Heart left ventricle (tissue), 16 donors: ENCODE measurements around the gene EIF2D. TPM values are rescaled to one million over a fixed set of nuclear protein-coding genes. Genes with fewer than 3 reads are reported as not detected.
"Not testable (repeated sequence)": the region's sequence is repeated elsewhere in the genome, so short reads cannot be mapped to it uniquely, and the experiment has no call there.

Experiments used
- ATAC-seq, 4 donors: fragments of 200-7000 bp; cut with Tn5 transposase; one replicate each; pipeline ENCODE4 v1.9.1; 2020 to 2022; ENCODE audit warnings: moderate library complexity in 4 of 4, mild to moderate bottlenecking in 3 of 4, moderate number of reproducible peaks in 1 of 4
- DNase-seq, 5 donors: peaks; one replicate each; pipeline ENCODE4 v3.0.0-alpha.2; 2020
- H3K27ac ChIP-seq, 12 donors: fragments of 200-600 bp; sonication (generic) in 4 of 12; one replicate each; pipeline versions ENCODE4 v1.5.0 to v1.8.0; 2016 to 2022; ENCODE audit warnings: mild to moderate bottlenecking in 2 of 12
- H3K27me3 ChIP-seq, 9 donors: fragments of 200-600 bp; sonication (generic) in 2 of 9; one replicate each; pipeline versions ENCODE4 v1.5.1 to v1.8.0; 2016 to 2022; ENCODE audit warnings: mild to moderate bottlenecking in 3 of 9
- H3K36me3 ChIP-seq, 9 donors: fragments of 200-600 bp; sonication (generic) in 2 of 9; one replicate each; pipeline versions ENCODE4 v1.5.0 to v1.8.0; 2018 to 2022; ENCODE audit warnings: mild to moderate bottlenecking in 2 of 9
- H3K4me1 ChIP-seq, 12 donors: fragments of 200-600 bp; sonication (generic) in 4 of 12; one replicate each; pipeline versions ENCODE4 v1.5.0 to v1.8.0; 2016 to 2022; ENCODE audit warnings: mild to moderate bottlenecking in 3 of 12
- H3K4me3 ChIP-seq, 12 donors: fragments of 200-600 bp; sonication (generic) in 4 of 12; one replicate each; pipeline versions ENCODE4 v1.5.0 to v1.8.0; 2017 to 2022; ENCODE audit warnings: mild to moderate bottlenecking in 9 of 12, moderate library complexity in 4 of 12
- H3K9me3 ChIP-seq, 12 donors: fragments of 200-600 bp; sonication (generic) in 4 of 12; one replicate each; pipeline versions ENCODE4 v1.5.0 to v1.8.0; 2016 to 2022; ENCODE audit warnings: mild to moderate bottlenecking in 1 of 12
- CTCF ChIP-seq, 12 donors: fragments of 200-600 bp; sonication (generic) in 4 of 12; IDR thresholded peaks; one replicate each; pipeline versions ENCODE4 v1.5.0 to v1.8.0; 2018 to 2022; ENCODE audit warnings: antibody characterized with exemption in 12 of 12, mild to moderate bottlenecking in 5 of 12
- POLR2A ChIP-seq, 2 donors: fragments of 450-650 bp; IDR thresholded peaks; one replicate each; pipeline ENCODE4 v1.6.1; 2017; ENCODE audit warnings: antibody characterized with exemption in 2 of 2, mild to moderate bottlenecking in 2 of 2, moderate library complexity in 2 of 2
- WGBS, 4 donors: extraction: QIAGEN DNeasy Blood & Tissue Kit in 2 of 4; methylation state at CpG; one replicate each; pipeline versions ENCODE4 v1.1.5 to v1.1.7; 2013 to 2018; 5-methylcytosine and 5-hydroxymethylcytosine counted together
- intact Hi-C, 10 donors: fragments of 100-400 bp; cut with DNase I; formaldehyde crosslinking; loops; one replicate each; pipeline versions ENCODE4 v1.11.1 to v1.14.2; 2022
- polyA plus RNA-seq, 2 donors: library from polyadenylated mRNA; stranded (reverse); fragments of 200-250 nt; gene quantifications; one replicate each; pipeline ENCODE4 v1.2.3, GENCODE V29; 2013
- total RNA-seq, 9 donors: library from RNA; depleted of rRNA in 2 of 9; stranded (reverse); fragments of >200 nt in 2 of 9; fragmentation: NEBNext Ultra II Directional in 3 of 9; extraction: Animal tissue kit (Norgen Biotek cat#: 25700) in 3 of 9; gene quantifications; one replicate each; pipeline versions ENCODE4 v1.1.0 to v1.2.4, GENCODE V29; 2016 to 2023
- donor health status: ischemic (EF 13 %, LVEDD 7.1; RV severe dilation, severe dysfunction).
- donor health status: healthy with polysubstance abuse.
- donor health status: DM: no; HTN: yes; CAD: no.
- donor health status: DM: no; HTN: no; CAD: no.
- donor health status: ischemic (EF 25% LVEDD 6.9; RV normal size, moderate dysfunction).
- donor health status: ischemic (EF 25% LVEDD 5.7; RV mildly dilated, moderate dysfunction).
- donor health status: healthy.
- donor health status: DM: yes; HTN: yes; CAD: no.
- donor health status: ischemic (EF 35%, LVEDD 5.7; RV mildly dilated, moderate dysfunction).
- donor health status: nonischemic (EF 11% LVEDD 7.7; RV severe dilation, severe dysfunction).
- donor health status: DM: yes; HTN: yes; CAD: no.
- donor health status: PGD.
- donor health status: ischemic (EF 29% LVEDD 5.4; RV normal size, mild dysfunction).
- donor health status: nonischemic (EF 23%, LVEDD 6.1; RV moderate dilation, normal function).

Gene EIF2D
- total and polyA plus RNA-seq, 11 donors, result 15.6 to 37.5 (median 27.6) TPM

GRCh38 chr1:206634365-206635079, 22.3 kb upstream of the EIF2D start:
- H3K9me3 ChIP-seq, result no peaks in the 10 kb centered on the region
- no peaks in the 10 kb centered on the region for H3K27me3 ChIP-seq
- peaks cover 0 to 54% (median 26%) of the 10 kb centered on the region in 12 donors for H3K4me1 ChIP-seq
- peak; percentile 40 to 77 (median 68) for ATAC-seq
- WGBS, 4 donors, result 12 to 17% (median 15%) methylated on average over 26 of the region's 26 CpGs
- peak overlapping the region in 11 of 12 donors; percentile 72 to 95 (median 89) for H3K27ac ChIP-seq
- intact Hi-C loops, result loop anchor here (1.0 to 10.0 kb wide), 15 partner anchors 30 to 350 kb away; partner anchors contain the start of gene FCAMR (in 1 of the 10)
- peak; percentile 89 to 96 (median 92) for DNase-seq
- TF ChIP-seq CTCF (IDR thresholded peaks at IDR 0.05) (peak; percentile 72 to 94 (median 88)), POLR2A (IDR thresholded peaks at IDR 0.05) (no peak)
- peak overlapping the region in 11 of 12 donors; percentile 73 to 97 (median 90) for H3K4me3 ChIP-seq
- peaks cover 0 to 8% (median 0%) of the 10 kb centered on the region in 9 donors for H3K36me3 ChIP-seq

- intact Hi-C loops, result loop anchor here (1.0 to 10.0 kb wide), 16 partner anchors 31 to 351 kb away; partner anchors contain the start of gene FCAMR (in 1 of the 10)
- Histone ChIP-seq H3K27ac (peak overlapping the region in 1 of 12 donors; percentile 32), H3K9me3 (no peaks in the 10 kb centered on the region), H3K36me3 (peaks cover 0 to under 1% (median 0%) of the 10 kb centered on the region in 9 donors), H3K4me3 (no peak overlapping the region), H3K4me1 (peaks cover 0 to 54% (median 26%) of the 10 kb centered on the region in 12 donors), H3K27me3 (no peaks in the 10 kb centered on the region)
- DNase-seq, result no peak
- 69 to 75% (median 71%) methylated on average over 9 of the region's 9 CpGs for WGBS, 4 donors
- no peak for TF ChIP-seq POLR2A (IDR thresholded peaks at IDR 0.05)
- no peak for TF ChIP-seq CTCF (IDR thresholded peaks at IDR 0.05)
- ATAC-seq, result no peak
These were observed 21.4 kb upstream of the EIF2D start for GRCh38 chr1:206633708-206634121.

- H3K4me3 ChIP-seq, result no peak overlapping the region
- H3K36me3 ChIP-seq, result no peaks in the 10 kb centered on the region
- 3 to 7% (median 6%) methylated on average over 4 of the region's 4 CpGs for WGBS, 4 donors
- H3K27me3 ChIP-seq, result no peaks in the 10 kb centered on the region
- peak in 4 of 5 donors; percentile 83 to 85 (median 84) for DNase-seq
- H3K27ac ChIP-seq, result peak overlapping the region in 2 of 12 donors; percentile 26 to 46
- peaks cover 0 to 30% (median 13%) of the 10 kb centered on the region in 12 donors for H3K4me1 ChIP-seq
- no peaks in the 10 kb centered on the region for H3K9me3 ChIP-seq
- intact Hi-C loops, result loop anchor here (1.0 to 10.0 kb wide), 12 partner anchors 33 to 354 kb away; partner anchors contain the start of gene FCAMR (in 1 of the 10)
- TF ChIP-seq POLR2A (IDR thresholded peaks at IDR 0.05), result no peak
- TF ChIP-seq CTCF (IDR thresholded peaks at IDR 0.05), result peak; percentile 35 to 79 (median 66)
- ATAC-seq, result peak; percentile 39 to 62 (median 50)
These were observed 18.8 kb upstream of the EIF2D start for GRCh38 chr1:206631085-206631509.

- Histone ChIP-seq H3K4me3 (no peak overlapping the region), H3K27ac (no peak overlapping the region), H3K9me3 (no peaks in the 10 kb centered on the region), H3K36me3 (no peaks in the 10 kb centered on the region), H3K27me3 (no peaks in the 10 kb centered on the region), H3K4me1 (peaks cover 0 to 14% (median 2%) of the 10 kb centered on the region in 12 donors)
- ATAC-seq (no peak), DNase-seq (no peak)
- TF ChIP-seq POLR2A (IDR thresholded peaks at IDR 0.05) (no peak), CTCF (IDR thresholded peaks at IDR 0.05) (no peak)
- WGBS, 4 donors, result 0 to 87% (median 0%) methylated on average over 1 of the region's 1 CpG; no CpG with 5 or more reads in 1 of the 4 donors
- intact Hi-C loops, result loop anchor here in 1 of 10 donors (10.0 kb wide), 1 partner anchor 346 kb away; the partner anchor contains the start of gene FCAMR
These were observed 16.7 kb upstream of the EIF2D start for GRCh38 chr1:206628916-206629315.

- ATAC-seq, H3K9me3 ChIP-seq, H3K4me3 ChIP-seq, H3K27ac ChIP-seq, H3K36me3 ChIP-seq, DNase-seq, H3K27me3 ChIP-seq, H3K4me1 ChIP-seq: not testable (repeated sequence)
- intact Hi-C loops, result loop anchor here in 1 of 10 donors (10.0 kb wide), 1 partner anchor 348 kb away; the partner anchor contains the start of gene FCAMR
- whole genome bisulfite sequencing, 4 donors, result 94 to 97% (median 95%) methylated on average over 2 of the region's 2 CpGs
These were observed 14.1 kb upstream of the EIF2D start for GRCh38 chr1:206626396-206626795.
